ENCODE measurements around the gene SIGLEC11. TPM values are rescaled to one million over a fixed set of nuclear protein-coding genes. Genes with fewer than 3 reads are reported as not detected.

SIGLEC11 gene
- total and polyA plus RNA-seq, 2 donors (not counting 3 experiments of a cell fraction or from before 2014, with no cell fraction given): not detected

DNA sequence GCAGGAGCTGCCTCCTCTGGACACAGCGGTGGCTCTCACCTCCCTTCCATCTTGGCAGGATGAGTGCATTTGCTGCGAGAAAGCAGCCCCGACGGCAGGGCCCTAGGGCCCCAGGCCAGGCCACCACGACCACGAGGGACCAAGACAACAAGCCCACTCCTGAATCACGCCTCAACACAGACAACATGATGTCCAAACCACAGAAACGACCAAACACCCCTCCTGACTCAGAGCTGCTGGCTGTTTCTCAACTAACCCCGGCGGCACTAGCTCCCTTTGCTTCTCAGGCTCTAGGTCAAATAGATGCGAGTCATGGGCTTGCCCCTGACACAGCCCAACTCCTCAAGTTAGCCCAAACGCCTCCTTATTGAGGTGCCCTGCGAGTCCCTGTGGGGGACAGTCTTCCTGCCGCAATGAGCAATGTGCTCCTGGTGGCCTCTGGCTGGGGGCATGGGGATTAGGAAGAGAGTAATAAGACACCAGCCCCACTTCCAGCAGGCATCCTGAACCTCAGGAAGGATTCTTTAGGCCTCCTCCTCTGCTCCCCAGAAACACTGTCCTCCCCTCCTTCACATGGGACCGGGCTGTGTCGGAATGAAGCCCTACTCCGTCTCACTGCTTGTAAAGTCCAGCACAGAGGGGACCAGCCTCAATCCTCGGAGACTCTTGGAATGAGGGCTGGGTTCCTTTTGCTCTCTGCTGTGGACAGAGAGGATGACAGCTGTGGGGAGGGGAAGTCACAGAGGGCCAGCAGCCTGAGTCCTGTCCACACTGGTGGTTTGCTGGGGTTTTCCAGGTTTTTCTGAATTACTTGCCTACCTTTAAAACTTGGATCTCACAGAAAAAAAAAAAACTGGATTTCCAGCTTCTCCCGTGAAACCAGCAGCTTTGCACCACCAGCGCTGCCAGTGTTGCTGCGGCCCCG, 38.8 kb downstream of the SIGLEC11 start:
- TF ChIP-seq, protein P1, sequence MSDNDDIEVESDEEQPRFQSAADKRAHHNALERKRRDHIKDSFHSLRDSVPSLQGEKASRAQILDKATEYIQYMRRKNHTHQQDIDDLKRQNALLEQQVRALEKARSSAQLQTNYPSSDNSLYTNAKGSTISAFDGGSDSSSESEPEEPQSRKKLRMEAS (IDR thresholded peaks at IDR 0.05; ENCODE audit: insufficient read depth, insufficient read length): no peak
- TF ChIP-seq GATA2 (IDR thresholded peaks at IDR 0.05; ENCODE audit: insufficient read depth, insufficient read length, low read depth, low read length): no peak
- no peak for TF ChIP-seq EZH2 (IDR thresholded peaks at IDR 0.05; ENCODE audit: borderline replicate concordance, low read depth, low read length, severe bottlenecking)
- TF ChIP-seq, protein P2, sequence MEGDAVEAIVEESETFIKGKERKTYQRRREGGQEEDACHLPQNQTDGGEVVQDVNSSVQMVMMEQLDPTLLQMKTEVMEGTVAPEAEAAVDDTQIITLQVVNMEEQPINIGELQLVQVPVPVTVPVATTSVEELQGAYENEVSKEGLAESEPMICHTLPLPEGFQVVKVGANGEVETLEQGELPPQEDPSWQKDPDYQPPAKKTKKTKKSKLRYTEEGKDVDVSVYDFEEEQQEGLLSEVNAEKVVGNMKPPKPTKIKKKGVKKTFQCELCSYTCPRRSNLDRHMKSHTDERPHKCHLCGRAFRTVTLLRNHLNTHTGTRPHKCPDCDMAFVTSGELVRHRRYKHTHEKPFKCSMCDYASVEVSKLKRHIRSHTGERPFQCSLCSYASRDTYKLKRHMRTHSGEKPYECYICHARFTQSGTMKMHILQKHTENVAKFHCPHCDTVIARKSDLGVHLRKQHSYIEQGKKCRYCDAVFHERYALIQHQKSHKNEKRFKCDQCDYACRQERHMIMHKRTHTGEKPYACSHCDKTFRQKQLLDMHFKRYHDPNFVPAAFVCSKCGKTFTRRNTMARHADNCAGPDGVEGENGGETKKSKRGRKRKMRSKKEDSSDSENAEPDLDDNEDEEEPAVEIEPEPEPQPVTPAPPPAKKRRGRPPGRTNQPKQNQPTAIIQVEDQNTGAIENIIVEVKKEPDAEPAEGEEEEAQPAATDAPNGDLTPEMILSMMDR (IDR thresholded peaks at IDR 0.05; ENCODE audit: extremely low read depth in 1 of 2, insufficient read depth in 1 of 2, low read depth in 1 of 2, low read length in 2 of 2): no peak
- no peak for TF ChIP-seq POLR2A (IDR thresholded peaks at IDR 0.05; ENCODE audit: low read depth, low read length)
- no peak for TF ChIP-seq JUN (IDR thresholded peaks at IDR 0.05; ENCODE audit: borderline replicate concordance, insufficient read depth, insufficient read length, low read depth)
- TF ChIP-seq FOS (IDR thresholded peaks at IDR 0.05; ENCODE audit: borderline replicate concordance, insufficient read depth, low read length): no peak
- TF ChIP-seq POLR2AphosphoS5 (IDR thresholded peaks at IDR 0.05; ENCODE audit: insufficient read depth, low read depth, low read length): no peak
- Histone ChIP-seq H3K4me2 (ENCODE audit: insufficient read depth, low read length) (no peak overlapping the region), H3K4me3 (replicated peaks in 1 of 3; ENCODE audit: insufficient read depth in 1 of 3, low read depth in 1 of 3, low read length in 3 of 3) (no peak overlapping the region), H3K9ac (replicated peaks; ENCODE audit: extremely low read depth, insufficient read depth, low read length) (no peak overlapping the region), H3K27me3 (ENCODE audit: control insufficient read depth in 2 of 2, insufficient read depth in 2 of 2, low read length in 2 of 2) (no peaks in the 10 kb centered on the region), H3K9me1 (replicated peaks; ENCODE audit: control insufficient read depth, extremely low read depth, insufficient read depth, low read length) (no peaks in the 10 kb centered on the region), H3K9me3 (replicated peaks; ENCODE audit: control insufficient read depth, insufficient read depth, low read length) (no peaks in the 10 kb centered on the region), H3K4me1 (ENCODE audit: control insufficient read depth, extremely low read depth, insufficient read depth, low read length) (peaks cover under 1% of the 10 kb centered on the region), H3K79me2 (ENCODE audit: control insufficient read depth, insufficient read depth, low read length) (peaks cover 85% of the 10 kb centered on the region), H3K36me3 (ENCODE audit: control insufficient read depth in 2 of 2, extremely low read depth in 1 of 2, insufficient read depth in 2 of 2, low read length in 2 of 2) (peaks cover 3 to 25% of the 10 kb centered on the region in 2 experiments), H2AFZ (ENCODE audit: low read depth, low read length) (no peak overlapping the region), H3K27ac (ENCODE audit: insufficient read depth, low read depth, low read length) (no peak overlapping the region), H4K20me1 (replicated peaks; ENCODE audit: control insufficient read depth, extremely low read depth, insufficient read depth, low read length) (no peaks in the 10 kb centered on the region)
- intact Hi-C loops (cut with micrococcal nuclease) (no loop called here), dilution Hi-C loops (cut with MboI; ENCODE audit: extremely low pct_ligation_motif_present, low sequenced_read_pairs) (no loop called here)
- CTCF ChIA-PET: interaction anchor here (1.3 kb wide), 1 partner anchor 27 kb away, joined by 3 read pairs; no protein-coding TSS in a partner anchor
- FAIRE-seq (no peak), DNase-seq (ENCODE audit: low read depth, low spot score) (no peak)
- POLR2A ChIA-PET: no interaction called here
- no TSS peak for BruUV-seq (replicated peaks)

Measured in endothelial cell of umbilical vein (primary cell).